Effector CD8-positive, alpha-beta T cell (primary cell): Measurements from ENCODE around the gene SYNPO2L.
"Not testable (repeated sequence)": the region's sequence is repeated elsewhere in the genome, so short reads cannot be mapped to it uniquely, and the experiment has no call there.

Experiments used
- DNase-seq: peaks from one replicate; lab custom pipeline; 2025; lab: John Stamatoyannopoulos, UW
- total RNA-seq, 4 experiments: gene quantifications; one replicate each; lab custom pipeline; 2026; lab: John Stamatoyannopoulos, UW

The SYNPO2L gene, protein sequence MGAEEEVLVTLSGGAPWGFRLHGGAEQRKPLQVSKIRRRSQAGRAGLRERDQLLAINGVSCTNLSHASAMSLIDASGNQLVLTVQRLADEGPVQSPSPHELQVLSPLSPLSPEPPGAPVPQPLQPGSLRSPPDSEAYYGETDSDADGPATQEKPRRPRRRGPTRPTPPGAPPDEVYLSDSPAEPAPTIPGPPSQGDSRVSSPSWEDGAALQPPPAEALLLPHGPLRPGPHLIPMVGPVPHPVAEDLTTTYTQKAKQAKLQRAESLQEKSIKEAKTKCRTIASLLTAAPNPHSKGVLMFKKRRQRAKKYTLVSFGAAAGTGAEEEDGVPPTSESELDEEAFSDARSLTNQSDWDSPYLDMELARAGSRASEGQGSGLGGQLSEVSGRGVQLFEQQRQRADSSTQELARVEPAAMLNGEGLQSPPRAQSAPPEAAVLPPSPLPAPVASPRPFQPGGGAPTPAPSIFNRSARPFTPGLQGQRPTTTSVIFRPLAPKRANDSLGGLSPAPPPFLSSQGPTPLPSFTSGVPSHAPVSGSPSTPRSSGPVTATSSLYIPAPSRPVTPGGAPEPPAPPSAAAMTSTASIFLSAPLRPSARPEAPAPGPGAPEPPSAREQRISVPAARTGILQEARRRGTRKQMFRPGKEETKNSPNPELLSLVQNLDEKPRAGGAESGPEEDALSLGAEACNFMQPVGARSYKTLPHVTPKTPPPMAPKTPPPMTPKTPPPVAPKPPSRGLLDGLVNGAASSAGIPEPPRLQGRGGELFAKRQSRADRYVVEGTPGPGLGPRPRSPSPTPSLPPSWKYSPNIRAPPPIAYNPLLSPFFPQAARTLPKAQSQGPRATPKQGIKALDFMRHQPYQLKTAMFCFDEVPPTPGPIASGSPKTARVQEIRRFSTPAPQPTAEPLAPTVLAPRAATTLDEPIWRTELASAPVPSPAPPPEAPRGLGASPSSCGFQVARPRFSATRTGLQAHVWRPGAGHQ
- total RNA-seq = 0 to 0.36 (median 0) reads per million in 4 experiments

- no peak for DNase-seq
Observed at GRCh38 chr10:73655990-73656298, at the start of gene SYNPO2L. SYNPO2L (minus strand) TSS chr10:73656029; CDS start chr10:73655922, 107 bp downstream.

DNA sequence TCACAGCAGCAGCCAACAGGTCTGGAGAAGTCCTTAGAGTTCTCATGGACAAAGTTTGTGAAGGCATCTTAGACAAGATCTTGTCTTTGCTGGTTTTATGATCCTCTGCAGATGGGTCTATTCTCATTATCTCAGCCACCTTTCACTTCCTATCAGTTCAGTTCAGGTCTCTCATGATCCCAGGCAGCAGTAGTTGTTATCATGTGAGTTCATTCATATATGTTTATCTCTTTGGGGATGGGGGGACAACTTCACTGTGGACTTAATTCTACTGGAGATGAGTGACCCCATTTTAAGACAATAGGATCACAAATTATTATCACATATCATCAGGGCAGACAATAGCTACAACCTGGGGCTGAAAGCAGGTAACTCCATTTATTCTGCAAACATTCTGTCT is 48.1 kb upstream of the SYNPO2L start:
- not testable (repeated sequence) for DNase-seq

- not testable (repeated sequence) for DNase-seq
Observed at GRCh38 chr10:73698819-73699218, 43.0 kb upstream of the SYNPO2L start.

- not testable (repeated sequence) for DNase-seq
Observed at GRCh38 chr10:73697675-73698159, 41.9 kb upstream of the SYNPO2L start, which contains the start of gene AGAP5. AGAP5 (minus strand) TSS chr10:73698109; CDS start chr10:73697755, 354 bp downstream.

GRCh38 chr10:73695302-73695701 is 39.5 kb upstream of the SYNPO2L start:
- not testable (repeated sequence) for DNase-seq

- not testable (repeated sequence) for DNase-seq
Observed at GRCh38 chr10:73690755-73691154, 34.9 kb upstream of the SYNPO2L start.

DNA sequence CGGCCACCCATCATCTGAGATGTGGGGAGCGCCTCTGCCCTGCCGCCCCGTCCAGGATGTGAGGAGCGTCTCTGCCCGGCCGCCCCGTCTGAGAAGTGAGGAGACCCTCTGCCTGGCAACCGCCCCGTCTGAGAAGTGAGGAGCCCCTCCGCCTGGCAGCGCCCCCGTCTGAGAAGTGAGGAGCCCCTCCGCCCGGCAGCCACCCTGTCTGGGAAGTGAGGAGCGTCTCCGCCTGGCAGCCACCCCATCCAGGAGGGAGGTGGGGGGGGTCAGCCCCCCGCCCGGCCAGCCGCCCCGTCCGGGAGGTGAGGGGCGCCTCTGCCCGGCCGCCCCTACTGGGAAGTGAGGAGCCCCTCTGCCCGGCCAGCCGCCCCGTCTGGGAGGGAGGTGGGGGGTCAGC is 33.8 kb upstream of the SYNPO2L start:
- not testable (repeated sequence) for DNase-seq

- not testable (repeated sequence) for DNase-seq
Observed at GRCh38 chr10:73687641-73688040, 31.8 kb upstream of the SYNPO2L start.

GRCh38 chr10:73674546-73674945 is 18.7 kb upstream of the SYNPO2L start:
- not testable (repeated sequence) for DNase-seq

DNA sequence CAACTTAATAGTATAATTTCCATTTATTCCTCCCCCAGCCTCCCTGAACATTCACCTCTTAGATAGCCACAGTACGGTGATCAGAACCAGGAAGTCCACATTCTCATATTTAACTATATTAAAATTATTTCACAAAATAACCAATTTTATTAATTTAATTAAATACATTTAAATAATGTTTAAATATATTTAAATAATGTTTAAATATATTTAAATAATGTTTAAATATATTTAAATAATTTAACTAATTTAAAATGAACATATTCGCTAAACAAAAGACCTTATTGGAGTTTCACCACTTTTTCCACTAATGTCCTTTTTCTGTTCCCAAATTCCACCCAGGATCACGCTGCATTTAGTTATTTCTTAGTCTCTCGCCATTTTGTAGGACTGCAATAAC is 12.5 kb upstream of the SYNPO2L start:
- not testable (repeated sequence) for DNase-seq

DNA sequence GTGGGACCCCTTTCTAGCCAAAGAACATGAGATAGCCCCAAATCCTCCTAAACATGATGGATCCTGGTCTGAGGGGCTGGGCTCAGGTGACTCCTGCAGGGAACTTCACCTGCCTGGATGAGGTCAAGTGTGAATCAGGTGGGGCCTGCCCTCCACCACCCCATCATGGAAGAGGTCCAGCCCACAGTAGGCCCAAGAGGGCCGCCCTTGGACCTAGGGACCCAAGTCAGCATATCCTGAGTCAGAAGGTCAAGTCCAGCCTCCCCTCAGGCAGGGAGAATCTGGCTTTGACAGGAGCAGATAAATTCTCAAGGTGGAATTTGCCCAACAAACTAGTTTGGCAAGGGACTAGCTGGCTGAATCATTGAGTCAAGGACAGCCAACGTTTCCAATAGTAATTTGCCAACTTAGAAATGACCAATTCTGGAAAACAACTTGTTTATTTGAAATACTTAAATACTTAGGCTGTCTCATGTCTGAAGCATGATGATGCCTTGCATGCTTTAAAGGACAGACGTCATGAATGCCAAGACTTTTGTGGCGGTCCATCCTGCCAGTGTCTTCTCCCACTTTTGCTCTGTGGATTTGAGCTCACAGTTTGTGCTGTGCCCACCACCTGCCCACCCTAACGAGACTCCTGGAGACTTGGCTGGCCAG is 10.5 kb upstream of the SYNPO2L start:
- DNase-seq = not testable (repeated sequence)

- not testable (repeated sequence) for DNase-seq
Observed at GRCh38 chr10:73665581-73665980, 9.8 kb upstream of the SYNPO2L start.

DNA sequence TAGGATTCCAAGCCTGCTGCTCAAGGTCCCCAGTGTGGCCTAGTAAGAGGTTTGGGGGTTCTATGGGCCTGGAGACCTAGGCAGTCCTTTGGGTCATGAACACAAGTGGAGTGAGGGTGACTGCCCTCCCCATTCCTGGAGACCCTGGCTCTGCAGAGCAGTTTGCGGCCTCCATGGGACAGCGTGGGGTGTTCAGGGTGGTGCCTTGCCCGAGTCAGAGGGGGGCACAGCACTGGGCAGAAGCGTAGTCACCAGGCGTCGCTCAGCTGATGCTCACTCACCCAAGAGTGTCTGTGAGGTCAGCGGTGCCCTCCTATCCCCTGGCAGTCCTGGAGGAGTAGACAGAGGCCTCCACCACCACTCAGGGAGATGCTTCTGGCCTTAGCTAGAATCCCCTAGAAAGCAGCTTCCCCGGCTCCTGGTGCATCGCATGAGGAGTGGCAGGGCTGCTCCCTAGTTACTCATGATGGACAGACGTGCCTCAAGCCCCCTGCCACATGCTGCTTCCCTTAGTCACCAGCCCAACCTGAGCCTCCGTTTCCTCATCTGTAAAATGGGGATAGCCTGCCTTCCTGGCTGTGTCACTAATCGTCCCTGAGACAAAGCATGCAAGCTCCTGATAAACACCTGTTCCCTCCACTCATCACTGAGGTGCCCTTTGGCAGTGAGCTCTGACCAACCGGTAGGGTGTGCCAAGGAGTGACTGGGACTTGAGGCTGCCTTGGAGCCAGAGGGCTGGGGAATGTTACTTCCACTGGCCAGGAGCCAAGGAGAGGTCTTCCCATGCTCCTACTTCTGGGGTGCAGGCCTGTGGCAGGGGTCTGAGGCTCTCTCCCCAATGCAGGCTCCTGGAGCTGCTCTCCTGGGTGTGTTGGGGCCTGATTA is 8.6 kb upstream of the SYNPO2L start:
- not testable (repeated sequence) for DNase-seq

GRCh38 chr10:73663621-73664020 is 7.8 kb upstream of the SYNPO2L start:
- DNase-seq = not testable (repeated sequence)

- not testable (repeated sequence) for DNase-seq
Observed at GRCh38 chr10:73662705-73663104, 6.9 kb upstream of the SYNPO2L start.

- no peak for DNase-seq
Observed at GRCh38 chr10:73655257-73655989, 406 bp downstream of the SYNPO2L start.

DNA sequence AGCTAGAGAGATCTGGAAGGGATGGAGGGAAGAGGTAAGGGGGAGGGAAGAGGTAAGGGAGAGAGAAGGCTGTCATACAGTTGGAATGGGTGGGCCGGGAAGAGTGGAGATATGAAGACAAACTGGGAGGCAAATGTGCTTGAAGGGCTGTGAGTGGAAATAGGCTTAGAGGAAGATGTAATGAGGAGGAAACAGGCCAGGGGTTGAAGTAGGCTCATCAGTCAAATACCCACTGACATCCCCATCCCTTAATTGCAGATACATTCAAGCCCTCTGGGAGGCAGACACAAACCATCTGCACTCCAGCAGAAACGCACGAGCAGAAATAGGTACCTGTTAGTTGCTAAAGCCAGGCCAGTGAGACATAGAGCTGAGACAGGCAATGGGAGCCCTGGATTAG is 2.1 kb downstream of the SYNPO2L start:
- DNase-seq = no peak

GRCh38 chr10:73653195-73653594 is 2.6 kb downstream of the SYNPO2L start:
- no peak for DNase-seq

DNA sequence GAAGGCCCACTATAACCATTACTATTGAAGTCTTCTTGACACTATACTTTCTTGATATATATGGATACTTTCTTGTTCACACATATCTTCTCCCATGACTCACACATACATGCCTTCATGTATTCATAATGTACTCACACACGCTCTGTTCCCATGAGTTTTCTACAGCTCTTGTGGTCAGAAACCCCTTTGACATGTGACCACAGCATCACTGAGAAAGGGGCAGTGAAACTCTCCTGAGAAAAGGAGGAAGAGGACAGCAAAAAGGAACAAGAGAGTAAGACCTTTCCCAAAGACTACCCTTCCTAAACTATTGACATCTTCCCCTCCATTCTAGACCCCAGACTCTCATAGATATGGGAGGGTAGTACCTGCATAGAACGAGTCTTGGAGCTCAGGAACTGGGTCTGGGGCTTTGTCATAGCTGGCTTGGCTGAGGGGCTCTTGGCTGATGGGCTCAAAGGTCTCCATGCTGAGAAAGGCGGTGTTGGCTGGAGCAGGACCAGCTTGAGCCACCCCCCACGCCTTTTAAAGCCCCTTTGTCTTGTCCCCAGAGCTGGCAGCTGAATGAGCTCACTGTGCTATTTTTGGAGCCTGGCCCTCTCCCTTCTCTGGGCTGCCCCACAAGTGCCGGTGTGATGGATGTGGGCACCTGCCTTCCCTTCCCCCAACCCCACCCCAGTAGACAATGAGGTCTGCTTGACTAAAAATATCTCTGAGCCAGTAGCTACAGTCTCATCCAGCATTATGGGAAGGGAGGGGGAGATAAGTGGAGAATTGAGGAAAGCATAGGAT is 5.1 kb downstream of the SYNPO2L start:
- DNase-seq = no peak
